CD14-positive monocyte (primary cell): ENCODE data around the gene ZMAT3. TPM values are rescaled to one million over a fixed set of nuclear protein-coding genes. Genes with fewer than 3 reads are reported as not detected.

ENCODE experiments used
- DNase-seq, 3 donors: peaks; one replicate each; pipeline ENCODE4 v3.0.0-alpha.2; 2011 to 2022
- H2AFZ ChIP-seq: 2 replicates; pipeline ENCODE4 v1.6.0; 2012; ENCODE audit warnings: mild to moderate bottlenecking, low read depth, low read length, inconsistent platforms; ENCODE audit not compliant: insufficient read depth, poor library complexity, severe bottlenecking
- H3K27ac ChIP-seq, 2 donors: 1 replicate in 1 of 2; 2 replicates in 1 of 2; pipeline ENCODE4 v1.5.1; 2012 to 2013; ENCODE audit warnings: low read length in 2 of 2, control low read depth in 1 of 2, inconsistent platforms in 1 of 2, low read depth in 1 of 2, mild to moderate bottlenecking in 1 of 2
- H3K27me3 ChIP-seq, 2 donors: one replicate each; pipeline versions ENCODE4 v1.6.0 to v1.6.1; 2011 to 2013; ENCODE audit warnings: low read length in 2 of 2; ENCODE audit not compliant: control insufficient read depth in 2 of 2, insufficient read depth in 2 of 2
- H3K36me3 ChIP-seq, 2 donors: replicated peaks in 1 of 2; 1 replicate in 1 of 2; 2 replicates in 1 of 2; pipeline versions ENCODE4 v1.5.1 to v1.6.1; 2012 to 2013; ENCODE audit warnings: low read length in 2 of 2, control low read depth in 1 of 2, inconsistent platforms in 1 of 2, mild to moderate bottlenecking in 1 of 2; ENCODE audit not compliant: insufficient read depth in 2 of 2, control insufficient read depth in 1 of 2
- H3K4me1 ChIP-seq, 2 donors: 1 replicate in 1 of 2; 2 replicates in 1 of 2; pipeline versions ENCODE4 v1.5.1 to v1.6.1; 2012 to 2013; ENCODE audit warnings: low read length in 2 of 2, control low read depth in 1 of 2, inconsistent platforms in 1 of 2, mild to moderate bottlenecking in 1 of 2, moderate library complexity in 1 of 2; ENCODE audit not compliant: insufficient read depth in 2 of 2, control insufficient read depth in 1 of 2
- H3K4me2 ChIP-seq: replicated peaks from 2 replicates; pipeline ENCODE3; 2012; ENCODE audit warnings: low read length, moderate library complexity, mild to moderate bottlenecking; ENCODE audit not compliant: poor library complexity, severe bottlenecking; ENCODE audit errors: extremely low read depth
- H3K4me3 ChIP-seq, 3 experiments: fragments of 200-600 bp in 1 of 3; sonication (generic) in 1 of 3; replicated peaks in 1 of 3; 1 replicate in 2 of 3; 2 replicates in 1 of 3; pipeline ENCODE4 v1.5.1; 2011 to 2013; ENCODE audit warnings: low read length in 3 of 3, mild to moderate bottlenecking in 3 of 3, control low read depth in 2 of 3, low read depth in 2 of 3, inconsistent platforms in 1 of 3, moderate library complexity in 1 of 3
- H3K79me2 ChIP-seq: 2 replicates; pipeline ENCODE4 v1.6.0; 2012; ENCODE audit warnings: mild to moderate bottlenecking, control low read depth, inconsistent platforms, low read length, moderate library complexity; ENCODE audit not compliant: insufficient read depth
- H3K9ac ChIP-seq: 2 replicates; pipeline ENCODE4 v1.6.0; 2017; ENCODE audit warnings: low read length, mild to moderate bottlenecking; ENCODE audit not compliant: insufficient read depth, poor library complexity, severe bottlenecking
- H3K9me3 ChIP-seq, 2 donors: replicated peaks in 1 of 2; 1 replicate in 1 of 2; 2 replicates in 1 of 2; pipeline versions ENCODE4 v1.5.1 to v1.6.1; 2012 to 2013; ENCODE audit warnings: low read length in 2 of 2, control low read depth in 1 of 2; ENCODE audit not compliant: control insufficient read depth in 1 of 2, insufficient read depth in 1 of 2
- H4K20me1 ChIP-seq: 2 replicates; pipeline ENCODE4 v1.6.0; 2012; ENCODE audit warnings: mild to moderate bottlenecking, low read length, control low read depth, moderate library complexity; ENCODE audit not compliant: insufficient read depth
- H3K27ac Mint-ChIP-seq, 7 donors: one replicate each; pipeline ENCODE4 v1.8.0; 2020; ENCODE audit warnings: mild to moderate bottlenecking in 7 of 7, mixed read lengths in 7 of 7, moderate library complexity in 6 of 7, inconsistent platforms in 2 of 7
- H3K27me3 Mint-ChIP-seq, 3 donors: one replicate each; pipeline ENCODE4 v1.8.0; 2021 to 2022; ENCODE audit warnings: low read depth in 3 of 3, mild to moderate bottlenecking in 3 of 3, mixed read lengths in 3 of 3, moderate library complexity in 3 of 3, inconsistent platforms in 1 of 3
- H3K36me3 Mint-ChIP-seq, 2 donors: one replicate each; pipeline ENCODE4 v1.8.0; 2020; ENCODE audit warnings: mixed read lengths in 2 of 2, inconsistent platforms in 1 of 2, mild to moderate bottlenecking in 1 of 2
- H3K4me1 Mint-ChIP-seq: one replicate; pipeline ENCODE4 v1.8.0; 2020; ENCODE audit warnings: mild to moderate bottlenecking, mixed read lengths
- H3K4me3 Mint-ChIP-seq, 2 donors: one replicate each; pipeline ENCODE4 v1.8.0; 2020; ENCODE audit warnings: mild to moderate bottlenecking in 2 of 2, mixed read lengths in 2 of 2, moderate library complexity in 1 of 2
- H3K9me3 Mint-ChIP-seq, 7 donors: one replicate each; pipeline ENCODE4 v1.8.0; 2020 to 2022; ENCODE audit warnings: mixed read lengths in 7 of 7, mild to moderate bottlenecking in 6 of 7, moderate library complexity in 6 of 7, inconsistent platforms in 2 of 7
- CTCF ChIP-seq: fragments of 200-600 bp; IDR thresholded peaks from one replicate; pipeline ENCODE4 v1.8.0; 2022; ENCODE audit warnings: antibody characterized with exemption, mild to moderate bottlenecking
- WGBS: methylation state at CpG from one replicate; pipeline ENCODE4 v1.1.5; 2013; ENCODE audit warnings: missing lambda C conversion rate; ENCODE audit not compliant: insufficient coverage; 5-methylcytosine and 5-hydroxymethylcytosine counted together
- intact Hi-C, 2 donors: fragments of 100-400 bp; cut with micrococcal nuclease; formaldehyde crosslinking; loops; one replicate each; pipeline versions ENCODE4 v1.15.0 to v1.15.1; 2023
- polyA plus RNA-seq, 3 donors: library from polyadenylated mRNA; depleted of rRNA in 1 of 3; unstranded in 2 of 3; stranded (reverse) in 1 of 3; fragments of 300-500 nt in 2 of 3; fragments of >200 nt in 1 of 3; fragmentation: Illumina TruSeq in 2 of 3; gene quantifications; 1 replicate in 2 of 3; 2 replicates in 1 of 3; pipeline ENCODE4 v1.2.3, GENCODE V29; 2012 to 2021

The ZMAT3 gene
- polyA plus RNA-seq, 3 donors: 3.9 to 9.9 (median 7.9) TPM

- no peaks in the 10 kb centered on the region for H3K4me1 ChIP-seq
- H4K20me1 ChIP-seq: no peaks in the 10 kb centered on the region
- DNase-seq: no peak
- WGBS: 86% methylated on average over 1 of the region's 1 CpG
- Mint-ChIP-seq H3K9me3 (peaks cover 23 to 53% (median 41%) of the 10 kb centered on the region in 7 donors), H3K27ac (no peak overlapping the region), H3K4me1 (no peaks in the 10 kb centered on the region), H3K4me3 (no peak overlapping the region), H3K27me3 (no peaks in the 10 kb centered on the region), H3K36me3 (no peaks in the 10 kb centered on the region)
- H3K27ac ChIP-seq: no peak overlapping the region
- H3K36me3 ChIP-seq: no peaks in the 10 kb centered on the region
- peaks cover 29 to 41% of the 10 kb centered on the region in 2 donors for H3K9me3 ChIP-seq
- intact Hi-C loops: no loop called here
- no peaks in the 10 kb centered on the region for H3K79me2 ChIP-seq
- no peak overlapping the region for H3K9ac ChIP-seq
- H3K27me3 ChIP-seq: no peaks in the 10 kb centered on the region
- H3K4me3 ChIP-seq: no peak overlapping the region
- no peak for TF ChIP-seq CTCF
- H3K4me2 ChIP-seq: no peak overlapping the region
- no peak overlapping the region for H2AFZ ChIP-seq
Measured at GRCh38 chr3:178987745-178988144, 83.9 kb downstream of the ZMAT3 start.

GRCh38 chr3:178986456-178986855, 85.2 kb downstream of the ZMAT3 start:
- H3K4me3 Mint-ChIP-seq: no peak overlapping the region
- peaks cover 4% of the 10 kb centered on the region for H3K4me1 Mint-ChIP-seq
- no peaks in the 10 kb centered on the region for H3K27me3 Mint-ChIP-seq
- no peak for DNase-seq
- no peak overlapping the region for H3K9ac ChIP-seq
- no peaks in the 10 kb centered on the region for H3K79me2 ChIP-seq
- H3K36me3 ChIP-seq: no peaks in the 10 kb centered on the region
- peaks cover 29 to 41% of the 10 kb centered on the region in 2 donors for H3K9me3 ChIP-seq
- H3K27me3 ChIP-seq: no peaks in the 10 kb centered on the region
- no peak for TF ChIP-seq CTCF
- no peaks in the 10 kb centered on the region for H3K36me3 Mint-ChIP-seq
- no peaks in the 10 kb centered on the region for H4K20me1 ChIP-seq
- no peaks in the 10 kb centered on the region for H3K4me1 ChIP-seq
- intact Hi-C loops: no loop called here
- H2AFZ ChIP-seq: no peak overlapping the region
- H3K27ac ChIP-seq: no peak overlapping the region
- 67% methylated on average over 1 of the region's 2 CpGs for WGBS
- H3K9me3 Mint-ChIP-seq: peaks cover 23 to 49% (median 41%) of the 10 kb centered on the region in 7 donors
- H3K27ac Mint-ChIP-seq: no peak overlapping the region
- H3K4me2 ChIP-seq: no peak overlapping the region
- no peak overlapping the region for H3K4me3 ChIP-seq
